HUES48 (cell line): ENCODE results near the gene ABLIM3.

Source experiments
- H3K27ac ChIP-seq: one replicate; pipeline ENCODE4 v1.7.0; 2013; ENCODE audit warnings: low read depth, low read length, inconsistent platforms
- H3K27me3 ChIP-seq: 2 replicates; pipeline ENCODE4 v1.6.1; 2013; ENCODE audit warnings: mild to moderate bottlenecking, low read length; ENCODE audit not compliant: control insufficient read depth, insufficient read depth
- H3K36me3 ChIP-seq: 2 replicates; pipeline ENCODE4 v1.6.1; 2013; ENCODE audit warnings: low read length; ENCODE audit not compliant: control insufficient read depth, insufficient read depth
- H3K4me1 ChIP-seq: 2 replicates; pipeline ENCODE4 v1.6.1; 2013; ENCODE audit warnings: mild to moderate bottlenecking, low read length; ENCODE audit not compliant: control insufficient read depth, insufficient read depth
- H3K4me3 ChIP-seq: 2 replicates; pipeline ENCODE4 v1.5.1; 2013; ENCODE audit warnings: mild to moderate bottlenecking, low read depth, low read length
- H3K9ac ChIP-seq: 2 replicates; pipeline ENCODE4 v1.6.1; 2013; ENCODE audit warnings: mild to moderate bottlenecking, low read depth, low read length, moderate library complexity
- H3K9me3 ChIP-seq: 2 replicates; pipeline ENCODE4 v1.6.1; 2013; ENCODE audit warnings: low read length; ENCODE audit not compliant: control insufficient read depth, insufficient read depth

The ABLIM3 gene

GRCh38 chr5:149118463-149118862 lies 22.8 kb upstream of the ABLIM3 start:
- Histone ChIP-seq H3K9ac (no peak overlapping the region), H3K4me3 (no peak overlapping the region), H3K4me1 (no peaks in the 10 kb centered on the region), H3K36me3 (no peaks in the 10 kb centered on the region), H3K9me3 (no peaks in the 10 kb centered on the region), H3K27ac (no peak overlapping the region), H3K27me3 (no peaks in the 10 kb centered on the region)

GRCh38 chr5:149121145-149121544 lies 20.1 kb upstream of the ABLIM3 start:
- Histone ChIP-seq H3K4me1 (peaks cover 4% of the 10 kb centered on the region; the same call in 1 of the 2 replicates), H3K36me3 (no peaks in the 10 kb centered on the region), H3K9me3 (no peaks in the 10 kb centered on the region), H3K27me3 (no peaks in the 10 kb centered on the region), H3K9ac (no peak overlapping the region), H3K27ac (no peak overlapping the region), H3K4me3 (no peak overlapping the region)

- Histone ChIP-seq H3K9ac (no peak overlapping the region), H3K9me3 (no peaks in the 10 kb centered on the region), H3K4me3 (no peak overlapping the region), H3K27ac (no peak overlapping the region), H3K27me3 (no peaks in the 10 kb centered on the region), H3K4me1 (peaks cover 4% of the 10 kb centered on the region; the same call in 1 of the 2 replicates), H3K36me3 (no peaks in the 10 kb centered on the region)
Observed at GRCh38 chr5:149123211-149123610, 18.1 kb upstream of the ABLIM3 start.

- Histone ChIP-seq H3K27me3 (no peaks in the 10 kb centered on the region), H3K36me3 (no peaks in the 10 kb centered on the region), H3K9me3 (no peaks in the 10 kb centered on the region), H3K9ac (no peak overlapping the region), H3K27ac (no peak overlapping the region), H3K4me3 (no peak overlapping the region), H3K4me1 (peaks cover 4% of the 10 kb centered on the region; the same call in 1 of the 2 replicates)
Observed at GRCh38 chr5:149125386-149125891, 15.9 kb upstream of the ABLIM3 start.

- H3K27ac ChIP-seq = no peak overlapping the region
- peaks cover 4% of the 10 kb centered on the region; the same call in 1 of the 2 replicates for H3K4me1 ChIP-seq
- no peaks in the 10 kb centered on the region for H3K9me3 ChIP-seq
Observed at GRCh38 chr5:149126906-149127305, 14.4 kb upstream of the ABLIM3 start.

GRCh38 chr5:149127394-149127955 lies 13.8 kb upstream of the ABLIM3 start:
- H3K4me3 ChIP-seq = no peak overlapping the region
- no peaks in the 10 kb centered on the region for H3K9me3 ChIP-seq
- H3K36me3 ChIP-seq = no peaks in the 10 kb centered on the region
- H3K27me3 ChIP-seq = no peaks in the 10 kb centered on the region
- no peak overlapping the region for H3K27ac ChIP-seq
- no peak overlapping the region for H3K9ac ChIP-seq
- peaks cover 4% of the 10 kb centered on the region; the same call in 1 of the 2 replicates for H3K4me1 ChIP-seq

More at GRCh38 chr5:149126906-149127305, 14.4 kb upstream of the ABLIM3 start:
- H3K4me3 ChIP-seq = no peak overlapping the region
- H3K36me3 ChIP-seq = no peaks in the 10 kb centered on the region
- H3K27me3 ChIP-seq = no peaks in the 10 kb centered on the region
- H3K9ac ChIP-seq = no peak overlapping the region

- no peak overlapping the region for H3K9ac ChIP-seq
- H3K27ac ChIP-seq = no peak overlapping the region
- no peaks in the 10 kb centered on the region for H3K36me3 ChIP-seq
- H3K27me3 ChIP-seq = no peaks in the 10 kb centered on the region
- H3K4me3 ChIP-seq = no peak overlapping the region
- no peaks in the 10 kb centered on the region for H3K9me3 ChIP-seq
- peaks cover 4% of the 10 kb centered on the region; the same call in 1 of the 2 replicates for H3K4me1 ChIP-seq
Observed at GRCh38 chr5:149128023-149128875, 13.0 kb upstream of the ABLIM3 start.

GRCh38 chr5:149129181-149129580 lies 12.1 kb upstream of the ABLIM3 start:
- no peaks in the 10 kb centered on the region for H3K36me3 ChIP-seq
- H3K9ac ChIP-seq = no peak overlapping the region
- no peaks in the 10 kb centered on the region for H3K9me3 ChIP-seq
- no peaks in the 10 kb centered on the region; the same call in 1 of the 2 replicates for H3K27me3 ChIP-seq
- H3K4me3 ChIP-seq = no peak overlapping the region
- H3K4me1 ChIP-seq = peaks cover 4% of the 10 kb centered on the region; the same call in 1 of the 2 replicates
- no peak overlapping the region for H3K27ac ChIP-seq

GRCh38 chr5:149130121-149130914 lies 11.0 kb upstream of the ABLIM3 start:
- Histone ChIP-seq H3K9ac (no peak overlapping the region), H3K36me3 (no peaks in the 10 kb centered on the region), H3K27me3 (no peaks in the 10 kb centered on the region; the same call in 1 of the 2 replicates), H3K4me1 (peaks cover 4% of the 10 kb centered on the region; the same call in 1 of the 2 replicates), H3K27ac (no peak overlapping the region), H3K4me3 (no peak overlapping the region), H3K9me3 (no peaks in the 10 kb centered on the region)

GRCh38 chr5:149132474-149132873 lies 8.8 kb upstream of the ABLIM3 start:
- Histone ChIP-seq H3K27ac (no peak overlapping the region), H3K4me3 (no peak overlapping the region)

More at GRCh38 chr5:149132474-149132873, 8.8 kb upstream of the ABLIM3 start:
- H3K36me3 ChIP-seq = no peaks in the 10 kb centered on the region
- no peaks in the 10 kb centered on the region; the same call in 1 of the 2 replicates for H3K27me3 ChIP-seq
- no peaks in the 10 kb centered on the region for H3K4me1 ChIP-seq
- H3K9me3 ChIP-seq = no peaks in the 10 kb centered on the region
- H3K9ac ChIP-seq = no peak overlapping the region
